SIG-M5 treated with dmso at 0.1 percent for 504 hours (cell line): ENCODE measurements around the gene PLCB1.

Experiments
- DNase-seq: peaks from one replicate; lab custom pipeline; 2025; ENCODE audit not compliant: unreplicated experiment; lab: John Stamatoyannopoulos, UW

The PLCB1 gene

GRCh38 chr20:8128291-8129060, 3.6 kb upstream of the PLCB1 start:
- DNase-seq, result no peak

- no peak for DNase-seq
These were observed 2.7 kb upstream of the PLCB1 start for GRCh38 chr20:8129211-8129976.

GRCh38 chr20:8130840-8131526, 1.1 kb upstream of the PLCB1 start:
- no peak for DNase-seq

- DNase-seq, result peak; percentile 29
These were observed 631 bp downstream of the PLCB1 start for GRCh38 chr20:8132484-8133309.

GRCh38 chr20:8133310-8133768, 1.3 kb downstream of the PLCB1 start:
- no peak for DNase-seq

- no peak for DNase-seq
These were observed 1.9 kb downstream of the PLCB1 start for GRCh38 chr20:8133851-8134451.

- DNase-seq, result no peak
These were observed 7.8 kb downstream of the PLCB1 start for GRCh38 chr20:8139899-8140298.

GRCh38 chr20:8143474-8143873, 11.4 kb downstream of the PLCB1 start:
- DNase-seq, result no peak

- DNase-seq, result peak; percentile 49
These were observed 12.5 kb downstream of the PLCB1 start for GRCh38 chr20:8144282-8145245.

- DNase-seq, result no peak
These were observed 13.4 kb downstream of the PLCB1 start for GRCh38 chr20:8145246-8146168.

GRCh38 chr20:8147476-8147875, 15.4 kb downstream of the PLCB1 start:
- no peak for DNase-seq

- DNase-seq, result no peak
These were observed 16.4 kb downstream of the PLCB1 start for GRCh38 chr20:8148501-8148900.

GRCh38 chr20:8150591-8150990, 18.5 kb downstream of the PLCB1 start:
- no peak for DNase-seq

- DNase-seq, result no peak
These were observed 19.3 kb downstream of the PLCB1 start for GRCh38 chr20:8151372-8151771.

GRCh38 chr20:8152183-8152582, 20.1 kb downstream of the PLCB1 start:
- no peak for DNase-seq

GRCh38 chr20:8152847-8153246, 20.8 kb downstream of the PLCB1 start:
- no peak for DNase-seq

GRCh38 chr20:8153281-8153908, 21.3 kb downstream of the PLCB1 start:
- peak; percentile 14 for DNase-seq

GRCh38 chr20:8154638-8155037, 22.6 kb downstream of the PLCB1 start:
- DNase-seq, result peak; percentile 85
